COR-L47 (cell line): ENCODE measurements around the gene PARD3B.

Experiments
- DNase-seq: peaks from one replicate; lab custom pipeline; 2025; lab: John Stamatoyannopoulos, UW

Gene PARD3B

DNA sequence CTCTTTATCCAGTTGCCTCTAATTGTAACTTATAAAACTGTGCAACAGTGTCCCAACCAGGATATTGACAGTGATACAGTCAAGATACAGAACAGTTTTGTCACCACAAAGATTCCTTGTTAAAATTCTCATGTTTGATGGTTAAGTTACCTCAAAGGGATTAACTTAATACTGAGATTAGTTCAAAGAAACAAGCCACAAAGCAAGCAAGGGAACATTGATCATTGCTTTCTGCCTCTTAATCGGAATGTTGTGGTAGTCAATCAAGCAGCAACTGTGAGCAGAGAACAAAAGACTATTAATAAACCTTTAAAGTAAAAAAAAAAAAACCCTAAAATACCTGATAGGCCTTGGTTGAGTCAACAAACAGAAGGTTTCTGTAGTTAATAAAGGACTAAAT, 352.3 kb downstream of the PARD3B start:
- no peak for DNase-seq

DNA sequence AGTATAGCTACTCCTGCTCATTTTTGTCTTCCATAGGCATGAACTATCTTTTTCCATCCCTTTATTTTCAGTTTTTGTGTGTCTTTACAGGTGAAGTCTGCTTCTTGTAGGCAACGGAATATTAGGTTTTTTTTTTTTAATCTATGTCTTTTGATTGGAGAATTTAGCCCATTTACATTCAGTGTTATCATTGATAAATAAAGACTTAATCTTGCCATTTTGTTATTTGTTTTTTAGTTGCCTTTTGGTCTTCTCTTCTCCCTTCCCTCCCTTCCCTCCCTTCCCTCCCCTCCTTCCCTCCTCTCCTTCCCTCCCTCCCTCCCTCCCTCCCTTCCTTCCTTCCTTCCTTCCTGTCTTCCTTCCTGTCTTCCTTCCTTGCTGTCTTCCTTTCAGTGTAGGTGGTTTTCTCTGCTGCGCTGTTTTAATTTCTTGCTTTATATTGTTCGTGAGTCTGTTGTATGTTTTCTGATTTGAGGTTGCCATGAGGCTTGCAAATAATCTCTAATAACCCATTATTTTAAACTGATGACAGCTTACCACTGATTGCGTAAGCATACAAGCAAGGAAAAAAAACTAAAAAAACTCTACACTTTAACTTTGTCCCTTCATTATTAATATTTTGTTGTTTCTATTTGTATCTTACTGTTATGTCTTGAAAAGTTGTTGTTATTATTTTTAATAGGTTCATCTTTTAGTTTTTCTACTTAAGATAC, 353.8 kb downstream of the PARD3B start:
- DNase-seq = no peak

DNA sequence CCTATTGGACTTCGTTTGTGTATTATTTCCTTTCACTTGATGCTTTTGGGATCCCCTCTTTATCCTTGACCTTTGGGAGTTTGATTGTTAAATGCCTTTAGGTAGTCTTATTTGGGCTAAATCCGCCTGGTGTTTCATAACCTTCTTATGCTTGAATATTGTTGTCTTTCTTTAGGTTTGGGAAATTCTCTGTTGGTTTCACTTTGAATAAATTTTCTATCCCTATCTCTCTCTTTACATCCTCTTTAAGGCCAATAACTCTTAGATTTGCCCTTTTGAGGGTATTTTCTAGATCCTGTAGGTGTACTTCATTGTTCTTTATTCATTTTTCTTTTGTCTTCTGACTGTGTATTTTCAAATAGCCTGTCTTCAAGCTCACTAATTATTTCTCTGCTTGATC, 354.7 kb downstream of the PARD3B start:
- no peak for DNase-seq

DNA sequence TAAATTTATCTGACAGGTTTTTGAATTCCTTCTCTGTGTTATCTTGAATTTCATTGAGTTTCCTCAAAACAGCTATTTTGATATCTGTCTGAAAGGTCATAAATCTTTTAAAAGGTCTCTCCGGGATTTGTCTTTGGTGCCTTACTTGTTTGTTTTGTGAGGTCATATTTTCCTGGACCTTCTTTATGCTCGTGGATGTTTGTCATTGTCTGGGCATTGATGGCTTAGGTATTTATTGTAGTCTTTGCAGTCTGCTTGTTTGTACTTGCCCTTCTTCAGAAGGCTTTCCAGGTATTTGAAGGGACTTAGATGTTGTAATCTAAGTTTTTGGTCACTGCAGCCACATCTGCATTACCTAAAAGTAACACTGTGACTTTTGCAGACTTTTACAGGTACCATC, 355.2 kb downstream of the PARD3B start:
- no peak for DNase-seq

DNA sequence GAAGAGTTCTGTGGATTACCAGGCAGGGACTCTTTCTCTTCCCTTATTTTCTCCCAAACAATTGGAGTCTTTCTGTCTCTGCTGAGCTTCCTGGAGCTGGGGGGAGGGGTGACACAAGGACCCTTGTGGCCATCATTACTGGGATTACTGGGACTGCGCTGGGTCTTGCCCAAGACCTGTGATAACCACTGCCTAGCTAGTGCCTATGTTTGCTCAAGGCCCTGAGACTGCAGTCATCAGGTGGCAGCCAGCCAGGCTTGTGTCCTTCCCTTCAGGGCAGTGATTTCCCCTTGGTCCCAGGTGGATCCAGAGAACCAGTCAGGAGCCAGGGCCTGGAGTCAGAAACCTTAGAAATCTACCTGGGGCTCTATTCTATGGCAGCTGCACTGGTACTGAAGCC, 355.6 kb downstream of the PARD3B start:
- DNase-seq = no peak

DNA sequence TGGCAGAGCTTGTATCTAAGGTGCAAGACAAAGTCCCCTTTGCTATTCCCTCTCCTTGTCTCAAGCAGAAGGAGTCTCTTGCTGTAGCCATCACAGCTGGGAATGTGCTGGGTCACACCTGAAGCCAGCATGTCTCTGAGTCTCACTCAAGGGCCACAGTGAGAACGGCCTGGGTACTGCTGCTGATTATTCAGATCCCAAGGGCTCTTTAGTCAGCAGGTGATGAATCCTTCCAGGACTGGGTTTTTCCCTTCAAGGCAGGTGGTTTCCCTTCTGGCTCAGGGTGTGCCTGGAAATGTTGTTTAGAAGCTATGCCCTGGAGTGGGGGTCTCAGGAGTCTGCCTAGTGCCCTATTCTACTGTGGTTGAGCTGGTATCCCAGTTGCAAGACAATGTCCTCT, 356.3 kb downstream of the PARD3B start:
- no peak for DNase-seq

DNA sequence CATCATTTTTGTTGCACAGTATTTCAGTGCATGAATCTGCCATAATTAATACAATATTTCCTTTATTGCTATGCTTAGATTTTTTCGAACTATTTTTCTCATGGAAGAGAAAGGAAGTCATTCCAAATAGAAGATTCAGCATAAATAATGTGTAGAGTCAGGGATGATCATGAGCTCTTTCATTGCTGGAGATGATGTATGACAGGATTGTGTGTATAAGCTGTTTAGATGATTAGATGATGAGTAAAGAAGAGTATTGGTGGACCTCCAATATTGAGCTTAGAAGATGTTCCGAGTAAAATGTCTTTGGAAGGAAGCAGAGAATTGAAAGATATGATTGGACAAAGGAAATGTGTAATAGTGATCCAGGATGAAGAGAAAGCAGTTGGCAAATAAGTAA, 364.5 kb downstream of the PARD3B start:
- DNase-seq = no peak

DNA sequence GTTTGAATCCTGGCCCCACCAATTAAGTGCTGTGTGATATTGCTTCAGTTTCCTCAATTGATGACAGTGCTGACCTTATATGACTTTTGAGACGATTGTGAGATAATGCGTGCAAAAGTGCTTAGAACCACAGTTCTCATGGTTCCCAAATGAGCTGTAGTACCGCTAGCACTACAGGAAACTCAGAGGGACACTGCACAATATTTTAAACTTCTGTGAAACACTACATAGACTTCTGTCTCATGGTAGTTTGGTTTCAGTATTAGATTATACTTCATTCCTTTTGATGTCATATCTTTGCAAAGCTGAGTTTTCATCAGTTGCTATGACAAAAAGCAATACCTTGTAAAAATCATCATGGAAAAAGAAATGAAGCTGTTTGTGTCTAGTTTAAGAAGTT, 368.0 kb downstream of the PARD3B start:
- no peak for DNase-seq

DNA sequence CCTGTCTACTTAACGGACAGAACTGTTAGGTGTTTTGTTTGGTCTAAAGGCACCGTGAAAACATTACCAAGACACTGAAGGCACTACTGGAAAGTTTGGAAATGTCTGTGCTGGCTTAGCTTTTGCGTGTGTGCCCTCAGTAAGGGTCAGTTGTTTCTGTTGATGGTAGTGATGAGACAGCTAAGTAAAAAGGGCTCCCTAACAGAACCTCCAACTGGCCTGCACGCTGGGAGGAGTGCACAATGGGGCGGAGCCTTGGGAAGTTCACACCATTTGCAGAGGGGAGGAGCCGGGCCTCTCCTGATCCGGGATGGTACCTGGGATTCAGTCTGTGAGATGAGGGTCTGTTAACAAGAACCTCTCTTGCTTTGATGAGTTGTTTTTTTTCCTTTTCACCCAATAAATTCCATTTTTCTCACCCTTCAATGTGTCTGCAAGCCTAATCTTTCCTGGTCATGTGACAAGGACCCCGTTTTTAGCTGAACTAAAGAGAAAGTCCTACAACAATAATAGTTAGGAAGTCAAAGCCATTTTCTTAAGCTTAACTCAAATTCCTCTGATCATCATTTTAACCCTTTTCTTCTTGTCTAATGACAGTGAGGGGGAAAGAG, 368.7 kb downstream of the PARD3B start:
- no peak for DNase-seq

DNA sequence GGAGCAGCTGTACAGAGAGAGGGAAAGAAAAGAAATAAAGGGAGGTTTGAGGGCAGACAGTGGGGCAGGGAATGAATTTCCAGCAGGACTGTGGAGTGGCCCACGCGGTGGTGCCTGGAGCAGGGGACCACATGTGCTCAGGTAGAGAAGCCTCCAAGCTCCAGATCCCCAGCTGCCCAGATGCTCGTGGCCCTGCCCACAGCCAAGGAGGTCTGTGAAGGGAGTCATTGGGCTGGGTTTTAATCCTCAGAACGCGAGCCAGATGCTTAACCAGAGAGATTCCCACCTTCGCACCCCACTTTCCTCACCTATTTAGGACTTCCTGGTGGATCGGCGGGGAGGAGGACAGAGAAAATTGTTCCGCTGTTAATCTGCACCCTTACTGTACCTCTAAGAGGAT, 369.4 kb downstream of the PARD3B start:
- no peak for DNase-seq

DNA sequence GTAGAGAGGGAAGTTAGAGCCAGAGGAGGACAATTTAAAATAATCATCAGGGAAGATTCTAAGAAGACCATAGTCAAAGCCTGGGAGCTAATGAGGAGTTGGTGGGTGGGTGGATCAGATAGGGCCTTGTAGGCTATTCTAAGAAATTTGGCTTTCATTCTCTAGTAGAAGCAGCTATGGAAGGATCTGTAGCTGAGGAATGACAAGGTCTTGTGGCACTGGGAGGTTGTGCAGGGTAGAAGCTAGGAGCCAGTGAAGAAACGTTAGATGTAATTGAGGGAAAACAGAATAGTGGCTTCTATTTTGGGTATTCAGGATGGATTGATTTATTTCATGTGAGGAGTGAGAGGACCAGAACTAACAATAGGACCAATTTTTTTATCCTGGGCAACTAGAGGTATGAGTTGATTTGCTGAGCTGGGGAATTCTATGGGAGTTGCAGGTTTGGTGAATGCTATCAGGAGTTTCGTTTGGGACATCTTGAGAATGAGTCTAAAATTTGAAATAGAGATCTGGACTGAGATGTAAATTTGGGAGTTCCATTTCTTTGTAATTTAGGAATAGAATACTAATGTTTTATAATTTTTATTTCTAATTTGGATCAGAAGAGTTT, 371.9 kb downstream of the PARD3B start:
- DNase-seq = no peak

DNA sequence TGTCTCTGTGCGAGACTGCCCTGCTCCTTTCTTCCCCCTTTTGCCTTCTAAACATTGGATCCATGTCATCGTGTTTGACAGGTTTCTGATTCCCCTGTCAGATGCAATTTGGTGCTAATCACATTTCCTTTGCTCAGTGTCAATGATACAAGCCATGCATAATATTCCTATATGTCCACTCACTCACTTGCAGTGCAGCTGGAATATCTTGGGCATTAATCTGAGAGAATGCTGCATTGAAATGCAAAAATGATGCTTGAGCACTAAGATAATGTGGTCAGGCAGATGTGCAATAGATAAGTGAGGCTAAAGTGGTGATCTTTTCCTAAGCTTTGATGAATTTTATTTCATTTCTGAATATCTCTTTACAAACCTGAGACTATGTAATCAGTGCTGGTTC, 375.5 kb downstream of the PARD3B start:
- DNase-seq = no peak

DNA sequence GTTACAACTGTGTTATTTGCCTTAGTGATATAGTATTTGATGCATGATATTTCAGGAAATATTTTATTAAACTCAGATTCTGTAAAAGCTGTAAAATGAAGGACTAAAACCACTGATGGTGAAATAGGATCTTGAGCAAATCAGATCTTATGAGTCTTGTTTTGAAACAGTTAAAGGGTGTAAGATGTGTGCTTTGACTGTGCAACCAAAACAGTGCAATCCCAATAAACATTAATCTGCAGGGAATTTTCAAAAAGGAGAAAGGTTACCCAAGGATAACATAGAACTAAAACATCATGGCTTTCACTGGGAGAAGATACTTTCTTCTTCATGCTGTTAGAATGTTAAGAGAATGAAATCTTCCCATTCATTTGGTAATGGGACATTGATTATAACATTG, 378.7 kb downstream of the PARD3B start:
- DNase-seq = no peak

DNA sequence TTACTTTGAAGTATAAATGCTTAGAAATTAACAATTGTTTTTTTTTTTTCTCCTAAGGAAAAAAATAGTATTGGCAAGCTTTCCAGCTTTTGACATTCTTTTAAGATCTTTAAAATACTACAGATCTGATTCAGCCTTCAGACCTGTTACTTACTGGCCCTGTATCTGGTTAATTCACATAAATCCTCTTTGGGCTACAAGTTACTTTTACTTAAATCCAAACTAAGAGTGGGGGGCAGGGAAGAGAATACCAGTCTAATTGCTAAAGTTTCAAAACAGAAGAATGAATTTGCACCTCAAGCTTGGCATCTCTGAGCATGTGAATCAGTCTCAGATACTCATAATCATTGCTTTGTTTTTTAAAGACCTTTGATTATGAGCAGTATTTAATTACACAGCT, 386.3 kb downstream of the PARD3B start:
- DNase-seq = no peak

DNA sequence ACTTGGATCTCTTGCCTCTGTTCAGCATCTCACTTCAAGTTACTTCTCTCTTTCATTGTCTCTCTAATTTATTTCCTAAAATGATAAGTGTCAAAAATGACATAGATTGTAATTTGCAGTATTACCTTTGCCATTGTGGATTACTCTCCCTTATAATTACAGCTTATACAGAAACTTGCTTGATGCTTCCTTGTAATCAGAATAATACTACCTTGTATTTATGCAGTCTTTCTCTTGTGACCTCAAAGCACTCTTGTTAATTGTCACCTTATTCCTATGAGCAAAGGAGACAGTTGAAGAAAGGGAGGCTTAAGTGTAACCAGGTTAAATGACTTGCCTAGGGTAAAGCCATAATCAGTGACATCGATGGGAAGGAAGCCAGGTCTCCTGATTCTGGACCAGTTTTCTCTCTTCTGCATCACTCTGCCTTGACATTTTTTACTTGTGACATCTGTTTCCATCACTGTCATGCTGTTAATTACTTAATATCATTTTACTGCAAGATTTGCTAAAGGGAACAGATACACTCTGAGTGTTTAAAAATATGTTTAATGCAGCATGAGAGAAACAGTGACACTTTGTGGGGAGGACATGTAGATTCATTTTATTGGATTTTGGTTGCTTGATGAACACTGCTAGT, 388.6 kb downstream of the PARD3B start:
- DNase-seq = no peak

DNA sequence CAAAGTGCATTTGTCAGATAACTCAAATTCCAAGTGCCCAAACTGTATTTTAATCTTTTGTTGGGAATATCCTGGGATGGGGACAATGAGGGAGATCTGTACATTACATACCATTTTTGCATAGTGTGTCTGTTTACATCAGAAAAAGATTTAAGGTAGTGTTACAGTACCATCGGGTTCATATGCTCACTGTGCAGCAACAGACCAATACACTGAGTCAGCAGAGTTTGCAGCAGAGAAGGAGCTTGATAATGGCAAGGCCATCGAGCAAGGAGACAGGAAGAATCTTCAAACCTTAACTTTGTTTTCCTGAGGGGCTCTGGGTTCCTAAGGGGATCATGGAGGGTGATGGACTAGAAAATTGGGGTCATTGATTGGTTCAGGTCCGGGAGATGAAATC, 399.7 kb downstream of the PARD3B start:
- DNase-seq = no peak

DNA sequence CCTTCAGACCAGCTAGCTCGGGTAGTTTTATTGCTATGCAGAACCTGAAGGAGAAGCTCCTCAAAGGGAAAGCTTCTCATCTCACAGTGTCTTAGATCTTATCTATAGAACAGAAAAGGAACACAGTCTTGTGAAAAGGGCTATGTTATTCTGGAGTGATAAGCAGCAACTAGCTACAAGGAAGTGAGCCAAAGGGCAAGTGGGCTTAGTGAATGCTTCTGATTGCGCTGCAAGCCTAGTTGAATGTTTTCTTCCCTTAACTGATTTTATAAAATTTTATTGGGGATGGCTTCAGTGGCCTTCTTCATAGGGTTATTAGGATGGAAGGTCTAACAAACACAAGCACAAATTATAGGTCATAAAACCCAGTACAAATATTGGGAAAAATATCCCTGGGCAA, 400.1 kb downstream of the PARD3B start:
- DNase-seq = no peak

DNA sequence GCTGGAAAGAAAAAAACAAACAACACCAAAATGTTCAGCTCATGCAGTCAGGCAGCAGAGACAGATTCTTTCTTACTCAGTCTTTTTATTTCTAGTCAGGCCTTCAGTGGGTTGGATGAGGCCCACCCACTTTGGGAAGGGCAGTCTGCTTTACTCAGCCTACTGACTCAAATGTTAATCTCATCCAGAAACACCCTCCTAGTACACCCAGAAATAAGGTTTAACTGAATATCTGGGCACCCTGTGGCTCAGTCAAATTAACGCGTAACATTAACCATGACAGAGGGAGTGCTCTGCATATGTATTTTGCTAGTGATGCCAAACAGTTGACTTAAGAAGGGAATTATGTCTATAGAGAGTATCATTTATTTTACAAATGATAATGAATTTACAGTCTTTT, 401.6 kb downstream of the PARD3B start:
- DNase-seq = no peak

DNA sequence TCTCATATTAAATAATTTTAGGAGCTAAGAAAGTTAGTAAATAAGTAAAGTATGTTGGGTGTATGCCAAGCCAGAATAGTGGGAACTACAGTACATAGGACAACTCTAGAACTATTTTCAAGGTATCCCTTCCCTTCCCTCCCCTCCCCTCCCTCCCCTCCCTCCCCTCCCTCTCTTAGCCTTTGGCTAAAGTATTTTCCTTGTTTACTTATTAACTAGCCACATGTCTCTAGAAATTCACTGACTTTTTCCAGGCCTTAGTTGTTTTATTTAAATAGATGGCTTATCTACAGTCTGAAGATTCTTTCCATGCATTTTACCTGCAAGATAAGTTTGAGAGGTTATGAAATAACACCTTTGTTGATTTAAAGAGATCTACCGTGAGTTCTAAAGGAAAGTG, 402.1 kb downstream of the PARD3B start:
- no peak for DNase-seq

DNA sequence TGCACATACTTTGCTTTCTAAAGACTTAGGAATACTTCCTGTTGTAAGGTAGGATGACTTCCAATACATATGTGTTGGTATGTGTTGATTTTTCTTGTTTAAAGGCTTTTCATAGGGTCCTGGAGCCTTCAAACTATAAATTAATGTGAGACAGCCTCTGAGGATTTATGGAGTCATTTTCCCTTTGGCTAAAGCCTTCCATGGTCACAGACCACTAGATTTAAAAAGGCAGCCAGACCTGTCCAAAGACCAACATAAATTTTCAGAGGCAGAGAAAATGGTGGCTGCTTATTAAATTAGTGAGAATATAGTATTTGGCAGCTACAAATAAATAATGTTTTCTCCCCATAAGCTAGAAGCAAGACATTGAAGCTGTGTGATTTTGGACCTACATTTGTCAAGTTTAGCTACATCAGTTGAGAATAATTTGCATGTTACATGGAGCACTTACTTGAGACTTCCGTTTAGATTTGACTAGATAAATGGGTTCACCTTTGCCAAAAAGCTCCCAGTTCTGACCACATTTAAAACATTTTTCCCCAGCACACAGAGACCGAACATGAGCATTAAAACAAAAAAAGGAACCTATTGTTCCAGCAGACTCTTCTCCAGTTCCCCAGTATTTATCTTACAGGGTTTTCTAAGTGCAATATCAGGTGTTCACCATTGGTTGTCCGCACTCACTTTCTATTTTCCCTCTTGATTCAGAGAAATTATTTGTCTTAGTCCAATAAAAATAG, 402.9 kb downstream of the PARD3B start:
- DNase-seq = no peak

DNA sequence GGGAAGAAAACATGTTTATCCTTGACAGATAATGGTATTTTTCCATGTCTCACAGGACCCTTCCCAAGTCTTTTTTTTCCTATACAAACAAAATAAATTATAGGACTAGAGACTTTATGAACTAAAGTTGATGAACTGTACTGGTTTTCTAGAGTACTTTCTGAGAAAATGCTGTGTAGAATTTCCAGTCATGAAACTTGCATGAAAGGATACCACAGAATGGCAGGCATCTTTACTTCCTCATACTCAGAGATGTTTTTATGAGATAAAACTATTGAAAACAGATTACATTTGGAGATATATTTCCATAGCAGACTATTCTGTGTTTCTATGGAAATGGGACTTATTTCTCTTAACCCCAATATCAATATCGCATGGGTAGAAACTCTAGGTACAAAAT, 403.5 kb downstream of the PARD3B start:
- no peak for DNase-seq

DNA sequence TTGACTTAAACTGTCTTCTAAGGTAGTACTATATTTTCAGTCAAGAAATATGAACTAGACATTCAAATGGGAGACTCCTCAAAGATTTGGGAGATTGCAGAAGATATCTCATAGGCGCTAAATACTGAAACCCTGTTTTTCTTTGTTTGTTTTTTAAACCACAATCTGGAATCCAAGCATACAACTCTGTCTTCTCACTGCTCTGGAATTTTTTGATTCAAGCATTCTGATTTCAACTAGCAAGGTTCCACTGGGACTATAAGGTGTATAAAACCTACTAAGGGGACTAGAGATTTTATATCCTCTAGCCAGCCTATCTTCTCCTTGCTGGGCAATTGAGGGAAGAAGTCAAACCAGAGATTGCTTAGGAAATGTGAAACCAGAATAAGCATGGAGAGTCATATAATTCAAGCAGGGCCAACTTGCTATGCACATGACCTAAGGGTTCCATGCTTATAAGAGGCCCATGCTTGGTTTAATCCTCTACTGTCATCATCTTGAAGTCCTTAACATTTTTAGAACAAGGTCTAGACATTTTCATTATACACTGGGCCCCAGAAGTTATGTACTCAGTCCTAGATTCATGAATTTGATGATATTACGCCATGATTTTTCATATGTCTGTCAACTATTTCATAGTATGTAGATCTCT, 405.5 kb downstream of the PARD3B start:
- no peak for DNase-seq
